Stimulated activated CD4-positive, alpha-beta T cell treated with anti-CD3 and anti-CD28 coated beads, Interleukin-12 subunit alpha, Interleukin-12 subunit beta, amount 100 ng/mL, for 24 hours (primary cell): ENCODE results near the gene PDRG1.
"Not testable (repeated sequence)": the region's sequence is repeated elsewhere in the genome, so short reads cannot be mapped to it uniquely, and the experiment has no call there.

ENCODE experiments used
- DNase-seq, 2 experiments: peaks; one replicate each; pipeline ENCODE4 v3.0.0-alpha.2; 2020; ENCODE audit warnings: low read depth in 2 of 2

The PDRG1 gene

DNA sequence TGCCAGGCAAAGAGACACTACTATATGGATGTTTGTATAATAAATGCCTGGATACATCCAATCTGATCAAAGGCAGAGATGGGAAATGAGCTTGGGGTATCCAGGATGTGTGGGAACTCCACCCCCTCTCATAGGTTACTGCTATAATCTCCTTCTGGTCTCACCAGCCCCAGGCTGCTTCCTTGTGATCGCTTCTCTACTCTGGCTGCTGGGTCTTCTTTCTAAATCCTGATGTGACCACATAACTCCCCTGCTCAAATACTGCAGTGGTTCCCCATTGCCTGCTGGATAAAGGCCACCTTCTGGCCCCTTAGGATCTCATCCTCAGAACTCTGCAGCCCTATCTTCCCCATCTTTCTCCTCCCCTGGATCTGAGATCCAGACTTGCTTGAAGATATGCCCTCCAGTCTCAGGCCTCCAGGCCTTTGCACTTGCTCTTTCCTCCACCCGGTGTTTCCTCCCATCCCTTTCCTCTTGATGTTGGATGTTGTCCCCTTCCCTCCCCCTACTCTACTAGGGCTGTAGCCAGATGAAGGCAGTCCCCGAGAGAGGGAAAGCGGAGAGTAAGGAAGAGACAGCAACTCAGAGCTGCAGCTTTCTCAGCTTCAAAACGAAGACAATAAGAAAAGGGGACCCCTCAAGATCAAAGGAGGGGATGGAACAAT lies 15.3 kb upstream of the PDRG1 start:
- no peak for DNase-seq

DNA sequence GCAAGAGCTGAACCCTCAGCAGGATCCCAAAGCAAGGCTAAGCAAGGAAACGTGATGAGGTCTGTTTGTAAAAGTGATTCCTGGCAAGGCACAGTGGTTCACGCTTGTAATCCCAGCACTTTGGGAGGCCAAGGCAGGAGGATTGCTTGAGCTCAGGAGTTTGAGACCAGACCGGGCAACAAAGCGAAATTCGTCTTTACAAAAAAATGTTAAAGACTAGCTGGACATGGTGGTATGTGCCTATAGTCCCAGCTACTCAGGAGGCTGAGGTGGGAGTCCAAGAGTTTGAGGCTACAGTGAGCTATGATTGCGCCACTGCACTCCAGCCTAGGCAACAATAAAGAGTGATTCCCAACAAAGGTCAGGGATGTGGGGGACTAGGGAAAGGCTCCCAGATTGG lies 12.0 kb upstream of the PDRG1 start:
- DNase-seq, result no peak

- no peak for DNase-seq
These were observed 10.9 kb upstream of the PDRG1 start for GRCh38 chr20:31962761-31963160.

- DNase-seq, result no peak
These were observed 5.0 kb upstream of the PDRG1 start for GRCh38 chr20:31956556-31957526.

DNA sequence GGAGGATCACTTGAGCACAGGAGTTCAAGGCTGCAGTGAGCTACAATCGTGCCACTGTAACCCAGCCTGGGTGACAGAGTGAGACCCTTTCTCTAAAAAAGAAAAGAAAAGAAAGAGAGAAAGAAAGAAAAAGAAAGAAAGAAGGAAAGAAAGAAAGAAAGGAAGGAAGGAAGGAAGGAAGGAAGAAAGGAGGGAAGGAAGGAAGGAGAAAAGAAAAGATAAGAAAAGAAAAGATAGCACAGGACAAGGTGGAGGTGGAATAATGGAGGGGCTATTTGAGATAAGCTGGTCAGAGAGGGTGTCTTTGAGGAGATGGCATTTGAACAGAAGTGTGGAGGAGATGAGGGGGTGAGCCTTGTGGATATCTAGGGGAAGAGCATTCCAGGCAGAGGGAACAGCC lies 2.7 kb upstream of the PDRG1 start:
- no peak for DNase-seq

GRCh38 chr20:31953556-31954148 lies 1.8 kb upstream of the PDRG1 start:
- DNase-seq, result no peak

DNA sequence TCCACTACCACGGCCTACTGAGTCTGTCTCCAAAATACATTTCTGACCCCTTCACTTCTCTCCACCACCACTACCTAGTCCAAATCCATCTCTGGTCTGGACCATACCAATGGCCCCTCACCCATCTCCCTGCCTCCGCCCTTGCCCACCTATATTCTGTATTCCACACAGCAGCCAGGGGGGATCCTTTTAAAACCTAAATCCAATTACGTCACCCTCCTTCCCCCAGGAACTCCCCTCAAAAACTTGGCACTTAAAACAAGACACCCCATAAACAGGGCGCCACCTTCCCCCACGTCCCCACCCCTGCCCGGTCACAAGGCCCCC lies 680 bp downstream of the PDRG1 start:
- no peak for DNase-seq

- no peak for DNase-seq
These were observed 1.8 kb downstream of the PDRG1 start for GRCh38 chr20:31949877-31950646.

GRCh38 chr20:31948008-31948407 lies 3.8 kb downstream of the PDRG1 start:
- DNase-seq, result no peak

DNA sequence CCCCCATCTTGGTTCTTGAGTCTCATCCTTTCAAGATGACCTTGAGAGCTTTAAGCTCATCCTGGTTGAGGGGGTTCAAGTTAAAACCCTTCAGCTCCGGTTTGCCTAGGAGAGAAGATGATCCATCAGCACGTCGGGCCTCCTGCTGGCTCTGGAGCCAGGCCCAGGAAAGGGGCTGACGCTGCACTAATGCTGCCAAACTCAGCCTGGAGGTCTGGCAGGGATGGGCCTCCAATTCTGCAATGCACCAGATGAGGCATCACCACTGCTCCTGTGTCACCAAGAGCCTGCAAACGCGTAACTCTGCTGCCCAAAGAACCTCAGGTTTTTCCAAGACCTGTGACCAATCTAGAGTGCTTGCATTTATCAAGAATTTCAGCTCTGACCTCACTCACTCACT lies 6.1 kb downstream of the PDRG1 start:
- no peak for DNase-seq

DNA sequence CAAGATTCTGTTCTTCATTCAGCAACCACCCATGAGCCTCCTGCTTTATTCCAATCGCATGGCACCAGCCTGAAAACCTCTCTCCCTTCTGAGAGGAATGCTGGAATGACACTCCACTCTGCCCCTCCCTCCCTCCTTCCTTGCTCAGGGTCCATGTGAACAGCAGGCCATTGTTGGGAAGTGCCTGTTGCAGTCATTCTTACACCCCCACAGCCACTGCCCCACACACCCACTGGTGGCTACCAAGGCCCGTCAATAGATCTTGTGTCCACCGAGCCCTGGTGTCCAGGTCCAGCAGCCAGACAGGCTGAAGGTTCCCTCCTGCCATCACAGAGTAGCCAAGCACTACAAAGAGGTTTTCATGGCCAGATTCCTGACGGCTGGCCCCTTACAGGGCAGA lies 6.5 kb downstream of the PDRG1 start:
- no peak for DNase-seq

DNA sequence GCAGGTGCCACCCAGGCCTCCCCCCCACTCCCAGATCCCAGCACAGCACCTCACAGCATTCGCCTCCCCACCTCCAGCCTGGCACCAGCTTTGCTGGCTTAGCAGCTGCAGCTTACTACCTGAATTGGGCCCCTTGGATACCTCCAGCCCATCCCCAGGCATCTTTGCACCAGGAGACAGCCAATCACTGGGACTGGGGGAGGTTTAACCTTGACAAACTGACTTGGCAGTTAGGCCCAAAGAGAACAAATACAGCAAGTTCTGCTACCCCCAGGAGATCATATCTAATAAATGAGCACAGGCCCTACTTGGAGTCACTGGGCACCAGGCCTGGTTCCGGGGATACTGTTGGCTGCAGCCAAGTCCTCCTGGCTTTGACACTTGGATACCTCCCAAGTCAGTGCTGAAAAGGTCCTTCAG lies 8.8 kb downstream of the PDRG1 start:
- no peak for DNase-seq

DNA sequence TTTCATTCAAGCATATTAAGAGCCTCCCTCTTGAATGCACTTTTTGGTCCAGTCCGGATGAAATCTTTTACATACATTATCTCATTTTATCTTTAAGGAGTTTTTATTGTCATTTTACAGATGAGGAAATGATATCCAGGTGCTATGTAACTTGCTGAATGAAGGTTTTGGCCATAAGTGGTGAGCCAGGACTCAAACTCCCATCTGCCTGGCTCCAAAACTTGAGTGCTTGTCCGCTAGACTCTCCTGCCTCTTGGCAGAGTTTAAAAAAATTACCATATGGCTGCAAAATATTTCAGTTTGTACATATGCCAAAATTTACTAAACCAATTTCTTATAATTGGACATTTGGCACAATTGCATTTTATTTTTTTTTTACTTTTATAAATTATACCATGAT lies 12.2 kb downstream of the PDRG1 start:
- DNase-seq, result no peak

DNA sequence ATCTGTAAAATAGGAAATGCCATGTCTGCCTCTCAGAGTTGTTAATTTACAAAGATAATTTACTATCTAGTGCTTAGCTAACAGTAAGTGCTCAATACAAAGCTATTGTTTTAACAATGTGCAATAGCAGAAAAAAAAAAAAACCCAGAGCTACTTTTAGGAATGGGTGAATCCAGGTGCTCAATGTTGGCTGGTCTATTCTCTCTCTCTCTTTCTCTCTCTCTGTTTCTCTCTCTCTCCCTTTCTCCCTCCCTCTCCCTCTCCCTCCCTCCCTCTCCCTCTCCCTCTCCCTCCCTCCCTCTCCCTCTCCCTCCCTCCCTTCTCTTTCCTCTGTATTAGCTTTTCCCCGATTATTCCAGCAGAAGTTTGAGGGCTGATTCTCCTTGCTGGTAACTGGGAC lies 14.0 kb downstream of the PDRG1 start:
- DNase-seq, result no peak

DNA sequence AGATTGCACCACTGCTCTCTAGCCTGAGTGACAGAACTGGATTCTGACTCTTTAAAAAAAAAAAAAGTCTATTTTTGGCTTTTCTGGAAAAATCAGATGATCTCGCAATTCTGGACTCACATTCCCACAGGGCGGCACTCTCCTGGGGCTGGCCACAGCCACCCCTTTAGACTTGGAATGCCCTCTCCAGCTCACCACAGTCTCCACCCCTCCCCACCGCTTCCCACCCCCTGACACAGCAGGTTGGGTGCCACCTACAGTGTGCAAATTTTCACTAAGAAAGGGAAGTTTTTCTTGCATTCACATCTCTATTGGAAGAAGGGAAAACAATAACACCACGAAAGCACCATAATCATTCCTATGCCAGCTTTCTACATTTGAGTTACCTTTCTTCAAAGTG lies 15.4 kb downstream of the PDRG1 start:
- DNase-seq, result no peak

GRCh38 chr20:31934968-31935764 lies 16.7 kb downstream of the PDRG1 start:
- no peak for DNase-seq

DNA sequence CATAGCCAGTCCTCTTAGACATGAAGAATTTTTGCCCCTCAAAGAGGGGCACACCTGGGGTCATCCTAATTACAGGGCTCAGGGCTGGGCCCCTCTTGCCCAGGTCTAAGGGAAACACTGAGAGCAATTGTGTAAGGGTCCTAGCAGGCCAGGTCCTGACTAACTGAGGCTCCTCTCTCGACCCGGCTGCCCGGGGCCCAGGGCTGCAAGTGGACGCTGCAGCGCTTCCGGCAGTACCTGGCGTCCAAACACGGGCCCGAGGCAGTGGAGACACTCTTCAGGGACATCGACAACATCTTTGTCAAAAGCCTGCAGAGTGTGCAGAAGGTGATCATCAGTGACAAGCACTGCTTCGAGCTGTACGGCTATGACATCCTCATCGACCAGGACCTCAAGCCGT lies 17.4 kb downstream of the PDRG1 start:
- no peak for DNase-seq

DNA sequence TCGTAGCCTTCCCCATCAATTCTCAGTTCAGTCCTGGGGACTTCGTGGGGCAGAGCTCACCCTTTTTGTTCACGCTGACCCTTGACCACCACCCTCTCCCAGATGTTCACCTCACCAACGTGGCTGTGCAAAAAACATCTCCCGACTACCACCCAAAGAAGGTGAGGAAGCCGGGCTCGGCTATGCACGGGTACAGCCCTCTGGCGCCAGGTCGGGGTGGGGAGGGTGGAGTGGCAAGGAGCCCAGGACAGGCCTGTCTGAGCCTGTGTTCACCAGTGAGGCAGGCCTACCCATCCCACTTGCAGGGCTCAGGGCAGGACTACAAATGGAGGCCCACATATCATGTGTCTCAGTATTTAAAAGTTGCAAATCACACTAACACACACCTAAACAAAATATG lies 18.1 kb downstream of the PDRG1 start:
- no peak for DNase-seq

GRCh38 chr20:31930779-31931178 lies 21.1 kb downstream of the PDRG1 start:
- no peak for DNase-seq

DNA sequence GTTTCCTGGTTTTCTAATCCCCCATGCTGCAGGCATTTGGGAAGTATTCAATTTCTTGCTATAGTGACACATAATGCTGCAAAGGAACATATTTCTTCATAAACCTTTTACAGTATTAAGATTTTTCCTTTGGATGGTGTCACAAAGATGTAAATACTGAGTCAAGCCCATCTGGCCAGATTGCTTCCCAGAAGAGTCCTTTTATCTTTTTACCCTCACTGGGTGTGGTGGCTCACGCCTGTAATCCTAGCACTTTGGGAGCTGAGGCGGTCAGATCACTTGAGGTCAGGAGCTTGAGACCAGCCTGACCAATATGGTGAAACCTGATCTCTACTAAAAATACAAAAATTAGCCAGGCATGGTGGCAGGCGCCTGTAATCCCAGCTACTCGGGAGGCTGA lies 22.2 kb downstream of the PDRG1 start:
- not testable (repeated sequence) for DNase-seq

- no peak for DNase-seq
These were observed 24.2 kb downstream of the PDRG1 start for GRCh38 chr20:31927627-31928159.
